HepG2 (cell line): ENCODE measurements around the gene PTEN. TPM values are rescaled to one million over a fixed set of nuclear protein-coding genes. Genes with fewer than 3 reads are reported as not detected.

ENCODE experiments used
- EP300 ChIP-seq, 3 experiments: sonication (generic) in 1 of 3; formaldehyde crosslinking in 1 of 3; IDR thresholded peaks; 2 replicates each; pipeline versions ENCODE4 v1.5.1 to v1.6.1; 2011 to 2020; ENCODE audit warnings: low read depth in 2 of 3, low read length in 2 of 3, borderline replicate concordance in 1 of 3, improper control_type of control experiment in 1 of 3, mild to moderate bottlenecking in 1 of 3, missing genetic modification reagents in 1 of 3, moderate library complexity in 1 of 3
- FOXC1 ChIP-seq: sonication (generic); formaldehyde crosslinking; IDR thresholded peaks from 2 replicates; pipeline ENCODE4 v1.8.0; 2022; ENCODE audit warnings: mild to moderate bottlenecking, missing genetic modification reagents, borderline replicate concordance
- ISX ChIP-seq: sonication (generic); formaldehyde crosslinking; conservative IDR thresholded peaks from 2 replicates; pipeline ENCODE4 v1.5.0; 2020; ENCODE audit warnings: missing genetic modification reagents
- MEF2D ChIP-seq: sonication (generic); formaldehyde crosslinking; IDR thresholded peaks from 2 replicates; pipeline ENCODE4 v1.5.1; 2020; ENCODE audit warnings: mild to moderate bottlenecking, missing genetic modification reagents
- MYC ChIP-seq: sonication (generic); formaldehyde crosslinking; IDR thresholded peaks from 2 replicates; pipeline ENCODE4 v1.9.0; 2021; ENCODE audit warnings: missing genetic modification reagents, borderline replicate concordance
- PHF8 ChIP-seq: sonication (generic); formaldehyde crosslinking; IDR thresholded peaks from 2 replicates; pipeline ENCODE4 v1.5.0; 2020; ENCODE audit warnings: missing genetic modification reagents
- PPARG ChIP-seq: conservative IDR thresholded peaks from 2 replicates; pipeline ENCODE4 v1.6.1; 2016; ENCODE audit warnings: missing biosample characterization, missing genetic modification reagents
- SIN3A ChIP-seq: IDR thresholded peaks from 2 replicates; pipeline ENCODE4 v1.6.1; 2011; ENCODE audit warnings: low read depth, mild to moderate bottlenecking, control low read depth, low read length, borderline replicate concordance
- SP5 ChIP-seq: IDR thresholded peaks from 2 replicates; pipeline ENCODE4 v1.6.1; 2016; ENCODE audit warnings: low read depth, borderline replicate concordance
- TEF ChIP-seq: sonication (generic); formaldehyde crosslinking; IDR thresholded peaks from 2 replicates; pipeline ENCODE4 v1.5.0; 2020; ENCODE audit warnings: missing genetic modification reagents
- ZBTB26 ChIP-seq: IDR thresholded peaks from 2 replicates; pipeline ENCODE4 v1.6.1; 2016; ENCODE audit warnings: missing compliant biosample characterization, missing genetic modification reagents, borderline replicate concordance
- ZNF180 ChIP-seq: sonication (generic); formaldehyde crosslinking; IDR thresholded peaks from 2 replicates; pipeline ENCODE4 v1.4.0; 2020; ENCODE audit warnings: low read depth, missing genetic modification reagents, borderline replicate concordance
- ZNF598 ChIP-seq: sonication (generic); formaldehyde crosslinking; IDR thresholded peaks from 2 replicates; pipeline ENCODE4 v1.5.1; 2020; ENCODE audit warnings: mild to moderate bottlenecking, missing genetic modification reagents, borderline replicate concordance
- ZNF605 ChIP-seq: sonication (generic); formaldehyde crosslinking; IDR thresholded peaks from 2 replicates; pipeline ENCODE4 v1.8.0; 2022; ENCODE audit warnings: mild to moderate bottlenecking, missing genetic modification reagents
- ZNF652 ChIP-seq: IDR thresholded peaks from 2 replicates; pipeline ENCODE4 v1.6.1; 2016; ENCODE audit warnings: low read depth, borderline replicate concordance
- ZNF788 ChIP-seq: sonication (generic); formaldehyde crosslinking; IDR thresholded peaks from 2 replicates; pipeline ENCODE4 v1.5.0; 2020; ENCODE audit warnings: mild to moderate bottlenecking, missing genetic modification reagents, borderline replicate concordance
- polyA plus RNA-seq, 8 experiments: library from polyadenylated mRNA; depleted of rRNA in 3 of 8; stranded (reverse) in 7 of 8; unstranded in 1 of 8; fragments of >200 nt; fragmentation: Illumina TruSeq in 4 of 8; extraction: Trizol in 4 of 8; gene quantifications; 2 replicates each; pipeline versions ENCODE4 v1.2.1 to v1.2.3, GENCODE V29; 2011 to 2016; ENCODE audit warnings: low read depth in 4 of 8, missing spikeins in 1 of 8, mixed read lengths in 1 of 8; ENCODE audit not compliant: insufficient read depth in 1 of 8
- total RNA-seq, 5 experiments: library from RNA; depleted of rRNA; stranded (reverse); fragments of >200 nt; fragmentation: Illumina TruSeq; extraction: Trizol; gene quantifications; 2 replicates each; pipeline ENCODE4 v1.2.3, GENCODE V29; 2016; ENCODE audit warnings: low read depth in 1 of 5
- TF ChIP-seq, protein P1 (sequence below): sonication (generic); formaldehyde crosslinking; IDR thresholded peaks from 2 replicates; pipeline ENCODE4 v1.8.0; 2022; ENCODE audit warnings: mild to moderate bottlenecking, missing genetic modification reagents; ENCODE audit not compliant: insufficient replicate concordance

The PTEN gene
- total and polyA plus RNA-seq, 2 of the 13 experiments (the other 11 are each of a cell fraction or from before 2014, with no cell fraction given): 30.3 to 61.3 TPM

GRCh38 chr10:87817609-87818504, 45.6 kb upstream of the PTEN start, which contains the start of gene ATAD1 (continued):
- TF ChIP-seq, protein P1, sequence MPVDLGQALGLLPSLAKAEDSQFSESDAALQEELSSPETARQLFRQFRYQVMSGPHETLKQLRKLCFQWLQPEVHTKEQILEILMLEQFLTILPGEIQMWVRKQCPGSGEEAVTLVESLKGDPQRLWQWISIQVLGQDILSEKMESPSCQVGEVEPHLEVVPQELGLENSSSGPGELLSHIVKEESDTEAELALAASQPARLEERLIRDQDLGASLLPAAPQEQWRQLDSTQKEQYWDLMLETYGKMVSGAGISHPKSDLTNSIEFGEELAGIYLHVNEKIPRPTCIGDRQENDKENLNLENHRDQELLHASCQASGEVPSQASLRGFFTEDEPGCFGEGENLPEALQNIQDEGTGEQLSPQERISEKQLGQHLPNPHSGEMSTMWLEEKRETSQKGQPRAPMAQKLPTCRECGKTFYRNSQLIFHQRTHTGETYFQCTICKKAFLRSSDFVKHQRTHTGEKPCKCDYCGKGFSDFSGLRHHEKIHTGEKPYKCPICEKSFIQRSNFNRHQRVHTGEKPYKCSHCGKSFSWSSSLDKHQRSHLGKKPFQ (CRISPR knock-in tag): peak; percentile 24
- no peak for TF ChIP-seq ZNF652 (CRISPR knock-in tag)
- 0 out of 2 replicates have a peak, but pooled peaks have one; percentile 59 for TF ChIP-seq TEF
- TF ChIP-seq PPARG (CRISPR knock-in tag): 0 out of 2 replicates have a peak, but pooled peaks have one; percentile 10
- TF ChIP-seq MYC (CRISPR knock-in tag): peak; percentile 74; the same call in 1 of the 2 replicates
- 0 out of 2 replicates have a peak, but pooled peaks have one; percentile 29 for TF ChIP-seq ZNF598
- no peak for TF ChIP-seq ISX
- TF ChIP-seq ZNF788 (CRISPR knock-in tag): peak; percentile 81; the same call in 1 of the 2 replicates
- TF ChIP-seq PHF8 (CRISPR knock-in tag): peak; percentile 96
- TF ChIP-seq MEF2D (CRISPR knock-in tag): 0 out of 2 replicates have a peak, but pooled peaks have one; percentile 21
- TF ChIP-seq ZNF605 (CRISPR knock-in tag): peak; percentile 40
- no peak for TF ChIP-seq EP300 (IDR thresholded peaks at IDR 0.05; ENCODE audit: low read depth in 2 of 2, low read length in 2 of 2)
- peak; percentile 22; the same call in 1 of the 2 replicates for TF ChIP-seq EP300 (CRISPR knock-in tag; IDR thresholded peaks at IDR 0.05; ENCODE audit: borderline replicate concordance)
- peak; percentile 15; the same call in 1 of the 2 replicates for TF ChIP-seq SP5
- no peak for TF ChIP-seq ZNF180
- TF ChIP-seq SIN3A: no peak; the same call in 1 of the 2 replicates
- no peak for TF ChIP-seq ZBTB26 (CRISPR knock-in tag)
- TF ChIP-seq FOXC1 (CRISPR knock-in tag): peak; percentile 22; the same call in 1 of the 2 replicates
